ENCODE data around the gene COL9A3.

The COL9A3 gene

GRCh38 chr20:62796699-62797491 is 20.0 kb upstream of the COL9A3 start:
- no peak for DNase-seq (ENCODE audit: low spot score)

- no peak for DNase-seq (ENCODE audit: low spot score)
Observed at GRCh38 chr20:62797671-62798532, 18.9 kb upstream of the COL9A3 start.

- no peak for DNase-seq (ENCODE audit: low spot score)
Observed at GRCh38 chr20:62799036-62799435, 17.8 kb upstream of the COL9A3 start.

GRCh38 chr20:62799459-62799858 is 17.4 kb upstream of the COL9A3 start:
- no peak for DNase-seq (ENCODE audit: low spot score)

- no peak for DNase-seq (ENCODE audit: low spot score)
Observed at GRCh38 chr20:62799873-62800272, 17.0 kb upstream of the COL9A3 start.

- DNase-seq (ENCODE audit: low spot score), result no peak
Observed at GRCh38 chr20:62800314-62801259, 16.3 kb upstream of the COL9A3 start.

GRCh38 chr20:62801284-62802010 is 15.4 kb upstream of the COL9A3 start:
- DNase-seq (ENCODE audit: low spot score), result no peak

- no peak for DNase-seq (ENCODE audit: low spot score)
Observed at GRCh38 chr20:62802026-62802712, 14.7 kb upstream of the COL9A3 start.

GRCh38 chr20:62804021-62804626 is 12.7 kb upstream of the COL9A3 start:
- peak; percentile 67 for DNase-seq (ENCODE audit: low spot score)

- DNase-seq (ENCODE audit: low spot score), result no peak
Observed at GRCh38 chr20:62804627-62805154, 12.2 kb upstream of the COL9A3 start, which contains the start of gene OGFR. Gene OGFR (plus strand): TSS chr20:62804835. CDS start chr20:62804860, 25 bp downstream.

GRCh38 chr20:62805155-62805710 is 11.6 kb upstream of the COL9A3 start:
- no peak for DNase-seq (ENCODE audit: low spot score)

GRCh38 chr20:62805711-62806382 is 11.0 kb upstream of the COL9A3 start:
- no peak for DNase-seq (ENCODE audit: low spot score)

- no peak for DNase-seq (ENCODE audit: low spot score)
Observed at GRCh38 chr20:62806383-62807050, 10.3 kb upstream of the COL9A3 start.

- no peak for DNase-seq (ENCODE audit: low spot score)
Observed at GRCh38 chr20:62807444-62808210, 9.2 kb upstream of the COL9A3 start.

GRCh38 chr20:62808211-62808865 is 8.5 kb upstream of the COL9A3 start:
- DNase-seq (ENCODE audit: low spot score), result no peak

GRCh38 chr20:62809530-62810428 is 7.1 kb upstream of the COL9A3 start:
- DNase-seq (ENCODE audit: low spot score), result no peak

Measured in SK-N-DZ (cell line).